Measurements from ENCODE around the gene SCAF4.
"Not testable (repeated sequence)": the region's sequence is repeated elsewhere in the genome, so short reads cannot be mapped to it uniquely, and the experiment has no call there.

Gene SCAF4

DNA sequence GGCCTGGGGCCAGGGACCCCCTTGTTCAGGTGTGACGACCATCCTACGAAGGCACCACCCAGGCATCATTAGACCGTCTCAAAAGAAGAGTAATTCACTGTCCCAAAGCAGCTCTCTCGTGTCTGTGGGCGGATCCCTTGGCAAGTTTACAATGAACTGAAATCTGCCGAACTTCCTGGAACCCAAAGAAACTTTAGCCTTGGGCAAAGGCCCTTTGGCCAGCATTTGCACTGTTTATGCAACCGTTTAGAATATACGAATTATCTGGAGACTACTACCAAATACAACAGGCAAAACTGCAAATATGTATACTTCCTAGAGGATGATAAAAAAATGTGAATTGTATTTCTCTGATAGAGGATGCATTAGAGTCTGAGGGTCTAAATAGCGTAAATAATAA, 73.9 kb downstream of the SCAF4 start:
- no peak for DNase-seq (ENCODE audit: low read depth)

DNA sequence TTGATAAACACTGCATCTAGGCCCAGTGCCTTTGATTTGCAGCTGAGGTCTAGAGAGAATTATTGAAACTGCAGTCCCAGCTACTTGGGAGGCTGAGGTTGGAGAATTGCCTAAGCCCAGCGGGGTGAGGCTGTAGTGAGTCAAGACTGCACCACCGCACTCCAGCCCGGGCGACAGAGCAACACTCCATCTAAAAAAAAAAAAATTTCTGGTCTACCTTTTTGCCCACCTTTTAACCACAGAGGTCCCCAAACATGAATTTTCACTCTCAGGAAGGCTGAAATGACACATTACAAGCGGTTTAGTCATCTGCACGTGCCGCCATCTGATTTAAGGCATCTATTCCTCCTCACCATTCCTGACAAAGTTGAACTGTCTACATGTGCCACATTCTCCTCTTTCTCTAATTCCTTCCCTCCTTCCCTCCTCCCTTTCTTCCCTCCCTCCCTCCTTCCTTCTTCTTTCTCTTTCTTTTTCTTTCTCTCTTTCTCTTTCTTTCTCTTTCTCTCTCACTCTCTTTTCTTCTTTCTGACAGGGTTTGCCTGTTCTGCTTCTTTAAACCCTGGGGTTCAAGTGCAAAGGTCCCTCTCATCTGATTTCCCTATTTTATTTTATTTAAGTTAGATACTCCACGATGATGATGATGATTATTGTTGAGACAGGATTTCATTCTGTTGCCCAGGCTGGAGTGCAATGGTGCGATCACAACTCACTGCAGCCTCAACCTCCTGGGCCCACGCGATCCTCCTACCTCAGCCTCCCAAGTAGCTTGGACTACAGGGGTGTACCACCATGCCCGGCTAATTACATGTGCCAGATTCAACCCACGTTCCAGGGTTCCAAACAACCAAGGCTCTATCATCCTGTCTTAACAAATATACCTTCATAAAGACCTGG, 75.5 kb downstream of the SCAF4 start:
- DNase-seq (ENCODE audit: low read depth) = no peak
- no peak overlapping the region for H3K4me3 ChIP-seq (ENCODE audit: low read depth, low read length)

More for the DNA sequence above, 73.9 kb downstream of the SCAF4 start:
- no peak overlapping the region for H3K4me3 ChIP-seq (ENCODE audit: low read depth, low read length)

DNA sequence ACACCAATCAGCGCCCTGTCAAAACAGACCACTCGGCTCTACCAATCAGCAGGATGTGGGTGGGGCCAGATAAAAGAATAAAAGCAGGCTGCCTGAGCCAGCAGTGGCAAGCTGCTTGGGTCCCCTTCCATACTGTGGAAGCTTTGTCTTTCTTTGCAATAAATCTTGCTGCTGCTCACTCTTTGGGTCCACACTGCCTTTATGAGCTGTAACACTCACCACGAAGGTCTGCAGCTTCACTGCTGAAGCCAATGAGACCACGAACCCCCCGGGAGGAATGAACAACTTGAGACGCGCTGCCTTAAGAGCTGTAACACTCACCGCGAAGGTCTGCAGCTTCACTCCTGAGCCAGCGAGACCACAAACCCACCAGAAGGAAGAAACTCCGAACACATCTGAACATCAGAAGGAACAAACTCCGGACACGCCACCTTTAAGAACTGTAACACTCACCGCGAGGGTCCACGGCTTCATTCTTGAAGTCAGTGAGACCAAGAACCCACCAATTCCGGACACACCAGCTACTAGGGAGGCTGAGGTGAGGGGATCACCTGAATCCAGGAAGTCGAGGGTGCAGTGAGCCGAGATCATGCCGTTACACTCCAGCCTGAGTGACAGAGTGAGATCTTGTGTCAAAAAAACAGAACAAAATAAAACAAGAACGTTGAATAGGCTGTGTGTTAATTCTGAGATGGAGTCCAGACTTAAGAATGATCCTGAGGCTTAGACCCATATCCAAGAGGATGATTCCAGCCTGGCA, 76.9 kb downstream of the SCAF4 start:
- DNase-seq (ENCODE audit: low read depth); H3K4me3 ChIP-seq (ENCODE audit: low read depth, low read length): not testable (repeated sequence)

DNA sequence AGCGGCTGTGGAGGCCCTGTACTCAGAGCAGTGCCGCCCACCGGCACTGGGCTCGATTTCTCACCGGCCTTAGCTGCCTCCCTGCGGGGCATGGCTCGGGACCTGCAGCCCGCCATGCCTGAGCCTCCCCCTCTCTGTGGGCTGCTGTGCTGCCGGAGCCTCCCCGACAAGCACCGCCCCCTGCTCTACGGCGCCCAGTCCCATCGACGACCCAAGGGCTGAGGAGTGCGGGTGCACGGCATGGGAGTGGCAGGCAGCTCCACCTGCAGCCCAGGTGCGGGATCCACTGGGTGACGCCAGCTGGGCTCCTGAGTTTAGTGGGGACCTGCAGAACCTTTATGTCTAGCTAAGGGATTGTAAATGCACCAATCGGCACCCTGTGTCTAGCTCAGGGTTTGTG, 77.6 kb downstream of the SCAF4 start:
- no peak overlapping the region for H3K4me3 ChIP-seq (ENCODE audit: low read depth, low read length)
- DNase-seq (ENCODE audit: low read depth) = no peak

DNA sequence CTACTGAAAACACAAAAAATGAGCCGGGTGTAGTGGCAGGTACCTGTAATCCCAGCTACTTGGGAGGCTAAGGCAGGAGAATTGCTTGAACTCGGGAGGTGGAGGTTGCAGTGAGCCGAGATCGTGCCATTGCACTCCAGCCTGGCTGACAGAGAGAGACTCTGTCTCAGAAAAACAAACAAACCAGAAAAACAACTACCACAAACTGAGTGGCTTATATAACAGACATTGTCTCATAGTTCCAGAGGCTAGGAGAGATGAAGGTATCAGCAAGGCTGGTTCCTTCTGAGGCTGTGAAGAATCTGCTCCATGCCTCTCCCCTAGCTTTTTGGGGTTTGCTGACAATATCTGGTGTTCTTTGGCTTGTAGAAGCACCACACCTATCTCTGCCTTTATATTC, 80.4 kb downstream of the SCAF4 start:
- not testable (repeated sequence) for DNase-seq (ENCODE audit: low read depth); H3K4me3 ChIP-seq (ENCODE audit: low read depth, low read length)

DNA sequence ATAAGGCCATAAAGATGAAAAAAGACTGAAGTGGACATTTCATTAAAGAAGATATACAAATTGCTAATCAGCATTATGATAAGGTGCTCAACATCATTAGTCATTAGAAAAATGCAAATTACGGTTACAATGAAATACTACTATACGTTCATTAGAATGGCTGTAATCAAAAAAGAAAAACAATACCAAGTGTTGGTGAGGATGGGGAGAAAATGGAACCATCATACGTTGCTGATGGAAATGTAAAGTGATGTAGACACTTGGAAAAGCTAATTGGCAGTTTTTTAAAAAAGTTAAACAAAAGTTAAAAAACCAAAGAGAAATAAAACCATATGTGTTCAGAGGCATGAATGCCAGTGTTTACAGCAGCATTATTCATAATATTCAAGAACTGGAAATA, 81.0 kb downstream of the SCAF4 start:
- H3K4me3 ChIP-seq (ENCODE audit: low read depth, low read length) = no peak overlapping the region
- DNase-seq (ENCODE audit: low read depth) = no peak

DNA sequence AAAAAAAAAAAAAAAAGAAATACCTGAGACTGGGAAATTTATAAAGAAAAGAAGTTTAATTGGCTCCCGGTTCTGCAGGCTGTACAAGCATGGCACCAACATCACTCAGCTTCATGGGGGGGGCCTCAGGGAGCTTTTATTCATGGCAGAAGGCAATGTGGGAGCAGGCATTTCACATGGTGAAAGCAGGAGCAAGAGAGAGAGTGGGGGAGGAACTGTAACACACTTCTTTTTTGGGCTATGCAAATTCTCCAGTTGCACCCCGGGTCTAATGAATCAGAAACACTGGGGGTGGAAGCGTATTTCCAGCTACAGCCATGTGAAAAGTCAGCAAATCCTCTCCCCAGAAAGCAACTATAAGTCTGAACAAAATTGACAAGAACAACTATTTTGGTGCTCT, 84.3 kb downstream of the SCAF4 start:
- H3K4me3 ChIP-seq (ENCODE audit: low read depth, low read length) = no peak overlapping the region
- no peak for DNase-seq (ENCODE audit: low read depth)

DNA sequence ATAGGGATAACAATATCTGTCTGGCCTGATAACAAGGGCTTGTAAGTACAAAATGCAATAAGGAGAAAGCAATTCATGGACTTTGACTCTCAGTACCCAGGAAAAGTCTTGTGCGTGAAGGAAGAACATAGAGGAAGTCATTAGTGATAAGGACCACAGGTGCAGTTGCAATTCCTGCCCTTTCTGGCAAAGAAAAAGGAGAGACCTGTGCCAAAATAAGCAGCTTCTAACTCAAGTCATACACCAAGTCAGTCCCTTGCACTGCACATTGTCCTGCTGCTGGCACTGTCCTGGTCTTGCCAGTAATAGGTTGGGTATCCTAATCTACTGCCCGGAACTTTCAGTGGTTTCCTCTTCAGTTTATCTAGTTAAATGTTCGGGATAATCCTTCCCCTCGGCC, 87.3 kb downstream of the SCAF4 start:
- H3K4me3 ChIP-seq (ENCODE audit: low read depth, low read length) = no peak overlapping the region
- no peak for DNase-seq (ENCODE audit: low read depth)

DNA sequence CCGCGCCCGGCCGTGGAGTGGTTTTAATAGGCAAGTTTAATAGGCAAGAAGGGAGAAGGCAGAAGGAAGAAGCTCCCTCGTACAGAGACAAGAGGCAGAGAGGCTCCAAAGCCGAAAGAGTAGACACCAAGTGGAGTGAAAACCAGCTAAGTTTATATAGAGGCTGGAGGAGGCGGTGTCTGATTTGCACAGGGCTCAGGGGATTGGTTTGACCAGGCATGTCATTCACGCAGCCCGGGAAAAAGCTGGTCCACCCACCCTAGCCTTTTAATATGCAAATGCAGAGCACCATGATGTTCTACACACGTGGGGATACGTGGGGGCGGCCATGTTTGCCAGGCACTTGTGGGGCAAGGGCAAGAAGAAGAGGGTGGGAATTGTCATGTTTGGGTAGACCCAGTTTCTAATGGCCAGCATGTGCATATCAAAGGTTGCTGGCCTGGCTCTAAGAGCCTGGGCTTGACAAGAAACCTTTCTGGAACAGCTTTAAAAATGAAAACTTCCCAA, 90.4 kb downstream of the SCAF4 start:
- no peak for DNase-seq (ENCODE audit: low read depth)
- no peak overlapping the region for H3K4me3 ChIP-seq (ENCODE audit: low read depth, low read length)

DNA sequence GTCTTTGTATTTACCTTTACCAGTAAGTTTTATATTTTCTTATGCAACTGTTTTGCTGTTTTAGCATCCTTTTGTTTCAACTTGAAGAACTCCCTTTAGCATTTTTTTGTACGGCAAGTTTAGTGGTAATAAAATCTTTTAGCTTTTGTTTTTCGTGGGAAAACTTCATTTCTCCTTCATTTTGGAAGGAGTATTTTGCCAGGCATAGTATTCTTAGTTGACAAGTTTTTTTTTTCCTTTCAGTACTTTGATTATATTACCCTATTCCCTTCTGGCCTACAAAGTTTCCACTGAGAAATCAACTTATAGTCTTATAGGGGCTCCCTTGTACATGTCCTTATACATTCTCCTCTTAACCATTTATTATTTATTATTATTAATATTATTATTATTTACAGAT, 95.0 kb downstream of the SCAF4 start:
- no peak for DNase-seq (ENCODE audit: low read depth)
- no peak overlapping the region for H3K4me3 ChIP-seq (ENCODE audit: low read depth, low read length)

DNA sequence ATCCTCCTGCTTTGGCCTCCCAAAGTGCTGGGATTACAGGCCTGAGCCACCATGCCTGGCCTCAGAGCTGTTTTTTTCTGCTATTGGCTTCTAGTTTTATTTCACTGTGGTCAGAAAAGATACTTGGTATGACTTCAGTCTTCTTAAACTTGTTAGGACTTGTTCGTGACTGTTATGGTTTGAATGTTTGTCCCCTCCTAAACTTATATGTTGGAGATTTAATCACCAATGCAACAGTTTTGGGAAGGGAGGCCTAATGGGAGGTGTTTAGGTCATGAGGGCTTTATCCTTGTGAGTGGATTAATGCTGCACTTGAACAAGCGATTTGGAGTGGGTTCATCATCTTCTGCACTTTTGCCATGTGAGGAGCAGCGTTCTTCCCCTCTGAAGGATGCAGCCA, 96.9 kb downstream of the SCAF4 start:
- no peak for DNase-seq (ENCODE audit: low read depth)
- no peak overlapping the region for H3K4me3 ChIP-seq (ENCODE audit: low read depth, low read length)

DNA sequence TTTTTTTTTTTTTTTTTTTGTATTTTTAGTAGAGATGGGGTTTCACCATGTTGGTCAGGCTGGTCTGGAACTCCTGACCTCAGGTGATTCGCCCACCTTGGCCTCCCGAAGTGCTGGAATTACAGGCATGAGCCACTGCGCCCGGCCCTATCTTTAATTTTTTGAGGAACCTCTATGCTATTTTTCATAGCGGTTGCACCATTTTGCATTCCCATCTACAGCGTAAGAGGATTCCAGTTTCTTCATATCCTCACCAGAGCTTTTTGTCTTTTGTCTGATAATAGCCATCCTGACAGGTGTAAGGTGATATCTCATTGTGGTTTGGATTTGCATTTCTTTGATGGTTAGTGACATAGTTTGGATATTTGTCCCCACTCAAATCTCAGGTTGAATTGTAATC, 100.0 kb downstream of the SCAF4 start:
- H3K4me3 ChIP-seq (ENCODE audit: low read depth, low read length); DNase-seq (ENCODE audit: low read depth): not testable (repeated sequence)

DNA sequence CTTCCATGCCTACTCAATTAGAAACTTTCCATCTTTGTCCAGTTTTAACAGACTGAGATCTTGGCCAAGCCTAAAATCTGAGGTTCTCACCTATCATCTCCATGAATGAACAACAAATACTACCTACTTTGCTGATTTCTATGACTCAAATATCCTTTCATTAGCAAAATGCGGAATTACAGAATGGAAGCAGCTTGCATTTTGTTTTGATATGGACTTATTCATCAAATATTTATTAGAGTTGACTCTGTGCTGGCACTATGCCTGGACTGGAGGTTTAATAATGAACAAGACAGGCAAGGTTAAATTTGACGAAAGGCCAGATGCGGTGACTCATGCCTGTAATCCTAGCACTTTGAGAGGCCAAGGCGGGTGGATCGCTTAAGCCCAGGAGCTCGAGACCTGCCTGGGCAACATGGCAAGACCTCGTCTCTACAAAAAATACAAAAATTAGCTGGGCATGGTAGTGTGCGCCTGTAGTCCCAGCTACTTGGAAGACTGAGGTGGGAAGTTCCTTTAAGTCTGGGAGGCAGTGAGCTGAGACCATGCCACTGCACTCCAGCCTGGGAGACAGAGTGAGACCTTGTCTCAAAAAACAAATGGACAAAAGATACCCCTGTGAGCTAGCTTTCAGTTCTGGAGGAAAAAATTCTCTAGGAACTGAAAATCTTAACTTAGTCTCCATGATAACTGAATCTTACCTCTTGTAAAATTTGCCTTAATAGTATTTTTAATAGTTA, 101.8 kb downstream of the SCAF4 start:
- no peak overlapping the region for H3K4me3 ChIP-seq (ENCODE audit: low read depth, low read length)
- DNase-seq (ENCODE audit: low read depth) = peak; percentile 86

DNA sequence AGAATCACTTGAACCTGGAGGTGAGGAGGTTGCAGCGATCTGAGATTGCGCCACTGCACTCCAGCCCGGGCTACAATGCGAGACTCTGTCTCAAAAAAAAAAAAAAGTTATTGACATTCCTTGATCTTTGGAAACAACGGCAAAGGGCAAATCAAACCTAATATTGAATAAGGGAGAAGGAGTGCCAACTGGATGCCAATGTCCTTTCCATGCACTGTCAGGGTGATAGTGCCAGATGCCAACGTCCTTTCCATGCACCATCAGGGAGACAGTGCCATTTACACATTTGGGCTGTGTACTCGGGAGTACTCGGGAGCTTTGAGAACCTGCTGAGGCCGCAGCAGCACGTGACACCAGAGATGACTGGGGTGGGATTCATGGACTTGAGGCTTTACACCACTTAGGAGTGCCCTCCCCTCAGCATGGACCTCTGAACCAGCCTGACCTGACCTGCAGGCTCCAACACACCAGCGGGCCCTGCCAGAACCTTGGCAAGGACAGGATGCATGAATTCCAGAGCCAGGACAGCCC, 106.9 kb downstream of the SCAF4 start:
- DNase-seq (ENCODE audit: low read depth) = no peak
- H3K4me3 ChIP-seq (ENCODE audit: low read depth, low read length) = no peak overlapping the region

DNA sequence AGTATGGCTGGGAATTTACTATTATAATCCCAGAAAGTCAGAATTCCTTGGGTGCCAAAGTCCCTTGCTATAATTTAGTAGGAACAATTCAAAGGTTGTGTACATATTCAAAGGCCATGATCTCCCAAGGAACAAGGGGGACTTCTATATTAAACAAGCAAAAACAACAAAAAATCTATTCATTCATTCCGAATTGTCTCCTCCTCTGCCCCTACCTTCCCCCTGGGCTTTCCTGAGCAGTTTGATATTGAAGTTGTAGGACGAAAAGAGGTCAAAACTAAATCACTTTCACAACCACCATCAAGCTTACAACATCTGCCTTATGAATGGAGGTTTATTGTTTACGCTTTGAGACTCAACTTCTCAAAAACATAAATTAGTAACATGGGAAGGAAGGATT, 107.7 kb downstream of the SCAF4 start:
- DNase-seq (ENCODE audit: low read depth) = no peak

DNA sequence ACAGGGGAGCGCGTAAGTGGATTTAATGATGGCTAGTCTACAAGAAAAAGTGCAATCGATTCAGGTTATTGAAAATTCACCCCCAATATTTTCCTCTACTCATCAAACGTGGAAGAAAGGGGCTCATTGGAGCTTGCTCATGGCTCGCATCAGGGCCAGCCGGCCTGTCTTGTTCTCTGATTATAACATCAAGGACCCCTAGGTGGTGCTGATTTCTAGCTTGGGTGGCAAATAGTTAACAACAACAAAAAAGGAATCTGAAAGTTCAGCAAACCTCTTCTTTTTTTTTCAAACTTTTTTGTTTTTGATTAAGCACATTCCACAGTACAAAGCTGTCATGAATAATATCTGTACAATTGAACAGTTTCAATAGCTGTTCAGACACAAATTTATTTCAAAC, 108.3 kb downstream of the SCAF4 start:
- no peak for DNase-seq (ENCODE audit: low read depth)
- no peak overlapping the region for H3K4me3 ChIP-seq (ENCODE audit: low read depth, low read length)

More for the DNA sequence above, 107.7 kb downstream of the SCAF4 start:
- H3K4me3 ChIP-seq (ENCODE audit: low read depth, low read length) = no peak overlapping the region

DNA sequence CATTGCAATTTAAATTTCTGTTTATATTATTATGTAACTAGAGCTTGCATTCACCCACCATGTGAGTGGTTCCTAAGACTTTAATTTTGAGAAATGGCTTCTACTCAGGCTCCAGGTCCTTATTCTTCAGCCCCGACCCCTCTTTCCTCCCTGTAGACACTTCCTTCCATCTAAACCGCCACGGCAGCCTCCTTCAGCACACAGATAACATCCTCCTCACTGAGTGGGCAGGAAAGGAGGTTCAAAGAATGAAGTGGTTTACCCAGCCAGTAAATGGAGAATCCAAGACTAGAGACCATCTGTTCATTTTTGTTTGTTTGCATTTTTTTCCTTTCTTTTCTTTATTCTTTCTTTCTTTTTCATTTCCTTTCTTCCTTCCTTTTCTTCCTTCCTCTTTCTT, 109.5 kb downstream of the SCAF4 start:
- H3K4me3 ChIP-seq (ENCODE audit: low read depth, low read length) = no peak overlapping the region
- DNase-seq (ENCODE audit: low read depth) = no peak
